Prostate gland (tissue), 2 donors: ENCODE data around the gene TNRC6C.
"Not testable (repeated sequence)": the region's sequence is repeated elsewhere in the genome, so short reads cannot be mapped to it uniquely, and the experiment has no call there.

ENCODE experiments used
- POLR2A ChIP-seq: fragments of 450-650 bp; IDR thresholded peaks from one replicate; pipeline ENCODE4 v1.6.1; 2016; ENCODE audit warnings: antibody characterized with exemption, mild to moderate bottlenecking
- POLR2AphosphoS5 ChIP-seq: sonication (generic); formaldehyde crosslinking; IDR thresholded peaks from one replicate; pipeline ENCODE4 v1.6.1; 2017; ENCODE audit warnings: antibody characterized with exemption
- TF ChIP-seq, protein P1 (sequence below), 4 experiments: fragments of 200-600 bp in 2 of 4; fragments of 450-650 bp in 2 of 4; sonication (generic) in 2 of 4; IDR thresholded peaks; 1 replicate in 3 of 4; 2 replicates in 1 of 4; pipeline ENCODE4 v1.5.1; 2016 to 2019; ENCODE audit warnings: antibody characterized with exemption in 4 of 4, mild to moderate bottlenecking in 2 of 4, moderate library complexity in 2 of 4

DNA sequence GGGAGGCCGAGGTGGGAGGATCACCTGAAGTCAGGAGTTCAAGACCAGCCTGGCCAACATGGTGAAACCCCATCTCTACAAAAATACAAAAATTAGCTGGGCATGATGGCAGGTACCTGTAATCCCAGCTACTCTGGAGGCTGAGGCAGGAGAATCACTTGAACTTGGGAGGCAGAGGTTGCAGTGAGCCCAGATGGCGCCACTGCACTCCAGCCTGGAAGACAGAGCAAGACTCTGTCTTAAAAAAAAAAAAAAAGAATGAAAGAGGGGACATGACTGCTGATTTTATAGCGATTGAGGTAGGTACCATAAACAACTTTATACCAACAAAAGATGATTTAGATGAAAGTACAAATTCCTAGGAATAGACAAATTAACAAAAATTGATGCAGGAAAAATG lies 13.8 kb downstream of the TNRC6C start:
- not testable (repeated sequence) for TF ChIP-seq POLR2AphosphoS5, POLR2A
- TF ChIP-seq, protein P1, sequence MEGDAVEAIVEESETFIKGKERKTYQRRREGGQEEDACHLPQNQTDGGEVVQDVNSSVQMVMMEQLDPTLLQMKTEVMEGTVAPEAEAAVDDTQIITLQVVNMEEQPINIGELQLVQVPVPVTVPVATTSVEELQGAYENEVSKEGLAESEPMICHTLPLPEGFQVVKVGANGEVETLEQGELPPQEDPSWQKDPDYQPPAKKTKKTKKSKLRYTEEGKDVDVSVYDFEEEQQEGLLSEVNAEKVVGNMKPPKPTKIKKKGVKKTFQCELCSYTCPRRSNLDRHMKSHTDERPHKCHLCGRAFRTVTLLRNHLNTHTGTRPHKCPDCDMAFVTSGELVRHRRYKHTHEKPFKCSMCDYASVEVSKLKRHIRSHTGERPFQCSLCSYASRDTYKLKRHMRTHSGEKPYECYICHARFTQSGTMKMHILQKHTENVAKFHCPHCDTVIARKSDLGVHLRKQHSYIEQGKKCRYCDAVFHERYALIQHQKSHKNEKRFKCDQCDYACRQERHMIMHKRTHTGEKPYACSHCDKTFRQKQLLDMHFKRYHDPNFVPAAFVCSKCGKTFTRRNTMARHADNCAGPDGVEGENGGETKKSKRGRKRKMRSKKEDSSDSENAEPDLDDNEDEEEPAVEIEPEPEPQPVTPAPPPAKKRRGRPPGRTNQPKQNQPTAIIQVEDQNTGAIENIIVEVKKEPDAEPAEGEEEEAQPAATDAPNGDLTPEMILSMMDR (IDR thresholded peaks at IDR 0.05) = not testable (repeated sequence)
